Stimulated activated CD8-positive, alpha-beta memory T cell treated with anti-CD3 and anti-CD28 coated beads, Interleukin-4, amount 100 ng/mL, for 48 hours (primary cell): ENCODE results near the gene DDX54.

Experiments used
- DNase-seq: peaks from one replicate; pipeline ENCODE4 v3.0.0-alpha.2; 2020

DDX54 gene

DNA sequence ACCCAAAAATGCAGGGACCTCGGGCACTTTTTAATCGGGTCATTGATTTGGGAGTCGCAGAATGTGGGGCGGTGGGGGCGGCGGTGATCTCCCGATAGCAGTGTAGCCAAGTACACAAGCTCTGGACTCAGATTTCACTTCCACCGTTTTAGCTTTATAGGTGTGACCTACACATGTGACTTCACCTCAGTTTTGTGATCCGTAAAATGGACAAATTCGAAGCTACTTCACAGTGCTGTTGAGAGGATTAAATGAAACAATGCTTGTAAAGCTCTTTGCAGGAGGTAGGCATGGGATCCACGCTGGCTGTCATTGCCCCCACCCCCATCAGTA is 721 bp upstream of the DDX54 start:
- no peak for DNase-seq

DNA sequence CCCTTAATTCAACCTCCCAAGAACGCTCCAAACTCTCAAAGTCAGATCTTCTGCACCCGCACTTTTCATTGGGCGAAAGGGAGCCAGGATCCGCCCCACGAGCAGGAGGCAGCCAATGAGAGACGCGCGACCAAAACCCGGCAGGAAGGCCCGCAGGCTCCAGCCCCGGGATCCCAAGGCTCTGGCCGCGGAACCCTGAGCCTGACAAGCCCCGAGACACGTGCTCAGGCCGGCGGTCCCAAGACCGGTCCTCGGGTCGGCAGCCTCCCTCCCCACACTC is 438 bp downstream of the DDX54 start:
- peak; percentile 90 for DNase-seq

DNA sequence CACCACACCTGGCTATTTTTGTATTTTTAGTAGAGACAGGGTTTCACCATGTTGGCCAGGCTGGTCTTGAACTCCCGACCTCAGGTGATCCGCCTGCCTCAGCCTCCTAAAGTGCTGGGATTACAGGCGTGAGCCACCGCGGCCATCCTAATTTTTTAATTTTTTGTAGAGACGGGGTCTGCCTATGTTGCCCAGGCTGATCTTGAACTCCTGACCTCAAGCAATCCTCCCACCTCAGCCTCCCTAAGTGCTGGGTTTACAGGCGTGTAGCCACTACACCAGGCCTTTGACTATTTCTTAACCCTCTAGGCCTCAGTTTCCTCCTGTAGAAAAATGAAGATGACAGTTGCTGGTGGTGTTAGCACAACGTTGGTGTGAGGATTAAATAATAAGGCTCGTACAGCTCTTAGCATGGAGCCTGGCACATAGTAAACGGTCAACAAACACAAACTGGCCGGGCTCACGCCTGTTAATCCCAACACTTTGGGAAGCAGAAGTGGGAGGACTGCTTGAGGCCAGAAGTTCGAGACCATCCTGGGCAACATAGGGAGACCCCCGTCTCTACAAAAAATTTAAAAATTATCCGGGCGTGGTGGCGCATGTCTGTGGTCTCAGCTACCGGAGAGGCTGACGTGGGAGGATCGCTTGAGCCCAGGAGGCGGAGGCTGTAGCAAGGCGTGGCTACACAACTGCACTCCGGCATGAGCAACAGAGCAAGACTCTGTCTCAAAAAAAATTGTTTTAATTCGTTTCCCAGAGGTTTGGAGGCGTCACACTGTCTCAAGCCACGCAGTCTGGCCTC is 979 bp downstream of the DDX54 start:
- DNase-seq, result no peak

DNA sequence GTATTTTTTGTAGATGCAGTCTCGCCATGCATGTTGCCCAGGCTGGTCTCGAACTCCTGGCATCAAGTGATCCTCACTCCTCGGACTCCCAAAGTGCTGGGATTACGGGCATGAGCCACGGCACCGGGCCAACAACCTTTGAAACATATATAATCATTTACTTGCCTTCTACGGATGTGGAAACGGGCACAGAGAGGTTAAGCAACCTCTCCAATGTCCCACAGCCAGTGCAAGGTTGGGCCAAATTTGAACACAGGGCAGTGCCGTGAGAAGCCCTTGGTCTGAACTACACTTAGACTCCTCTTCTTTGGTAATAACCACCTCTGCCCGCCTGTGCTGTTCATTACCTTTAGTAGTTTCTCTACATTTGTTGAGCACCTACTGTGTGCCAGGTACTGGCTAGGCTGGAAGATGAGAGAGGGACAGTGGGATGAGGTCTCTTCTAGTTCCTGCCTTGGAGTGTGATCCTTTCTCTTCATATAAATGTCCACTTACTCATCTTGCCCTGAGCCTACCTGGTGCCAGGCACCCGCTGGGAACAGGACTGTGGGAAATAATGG is 2.2 kb downstream of the DDX54 start:
- DNase-seq, result no peak

DNA sequence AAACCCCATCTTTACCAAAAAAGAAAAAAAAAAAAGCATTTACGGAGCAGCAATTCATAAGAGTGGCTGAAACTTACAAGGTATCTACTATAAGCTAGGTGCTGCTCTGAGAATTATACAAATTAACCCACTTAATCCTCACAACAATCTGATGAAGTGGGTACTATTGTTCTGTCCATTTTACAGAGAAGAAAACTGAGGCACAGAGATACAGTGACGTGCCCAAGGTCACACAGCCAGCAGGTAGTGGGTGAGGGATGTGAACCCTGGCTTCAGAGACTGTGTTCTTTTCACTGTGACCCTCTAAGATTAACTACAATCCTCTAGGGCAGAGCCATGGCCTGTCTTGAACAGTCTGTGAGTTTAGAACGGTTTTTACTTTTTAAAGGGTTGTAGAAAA is 3.3 kb downstream of the DDX54 start:
- DNase-seq, result no peak

DNA sequence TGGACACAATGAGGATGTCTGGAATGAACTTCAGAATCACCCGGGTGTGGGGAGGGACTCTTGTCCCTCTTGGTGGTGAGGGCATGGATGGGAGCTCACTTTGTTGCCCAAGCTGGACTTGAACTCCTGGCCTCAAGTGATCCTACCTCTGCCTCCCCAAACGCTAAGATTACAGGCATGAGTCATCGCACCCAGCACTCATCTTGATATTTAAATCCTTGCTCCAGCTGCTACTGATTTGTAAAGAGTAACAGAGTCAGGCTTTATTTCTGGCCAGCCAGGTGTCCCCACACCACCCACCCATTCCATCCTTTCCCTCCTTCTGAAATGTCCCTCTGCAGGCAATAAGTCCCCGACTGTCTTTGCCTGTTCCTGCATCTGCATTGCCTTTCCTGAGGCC is 4.9 kb downstream of the DDX54 start:
- DNase-seq, result no peak

DNA sequence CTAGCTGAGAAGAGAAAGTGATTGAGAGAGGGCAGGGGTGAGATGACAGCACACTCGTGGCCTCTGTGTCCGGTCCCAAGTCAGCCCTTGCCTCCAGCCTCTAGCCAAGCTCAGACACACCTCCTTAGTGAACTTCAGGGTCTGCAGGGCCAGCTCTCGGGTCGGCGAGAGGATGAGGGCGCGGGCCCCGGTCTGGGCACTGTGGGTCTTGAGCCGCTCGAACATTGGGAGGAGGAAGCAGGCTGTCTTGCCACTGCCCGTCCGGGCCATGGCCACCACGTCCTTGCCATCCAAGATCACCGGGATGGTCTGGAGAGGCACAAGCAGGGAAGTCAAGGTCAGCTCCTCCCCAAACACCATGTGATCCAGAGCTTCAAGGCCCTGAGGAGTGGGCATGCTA is 6.3 kb downstream of the DDX54 start:
- DNase-seq, result no peak

DNA sequence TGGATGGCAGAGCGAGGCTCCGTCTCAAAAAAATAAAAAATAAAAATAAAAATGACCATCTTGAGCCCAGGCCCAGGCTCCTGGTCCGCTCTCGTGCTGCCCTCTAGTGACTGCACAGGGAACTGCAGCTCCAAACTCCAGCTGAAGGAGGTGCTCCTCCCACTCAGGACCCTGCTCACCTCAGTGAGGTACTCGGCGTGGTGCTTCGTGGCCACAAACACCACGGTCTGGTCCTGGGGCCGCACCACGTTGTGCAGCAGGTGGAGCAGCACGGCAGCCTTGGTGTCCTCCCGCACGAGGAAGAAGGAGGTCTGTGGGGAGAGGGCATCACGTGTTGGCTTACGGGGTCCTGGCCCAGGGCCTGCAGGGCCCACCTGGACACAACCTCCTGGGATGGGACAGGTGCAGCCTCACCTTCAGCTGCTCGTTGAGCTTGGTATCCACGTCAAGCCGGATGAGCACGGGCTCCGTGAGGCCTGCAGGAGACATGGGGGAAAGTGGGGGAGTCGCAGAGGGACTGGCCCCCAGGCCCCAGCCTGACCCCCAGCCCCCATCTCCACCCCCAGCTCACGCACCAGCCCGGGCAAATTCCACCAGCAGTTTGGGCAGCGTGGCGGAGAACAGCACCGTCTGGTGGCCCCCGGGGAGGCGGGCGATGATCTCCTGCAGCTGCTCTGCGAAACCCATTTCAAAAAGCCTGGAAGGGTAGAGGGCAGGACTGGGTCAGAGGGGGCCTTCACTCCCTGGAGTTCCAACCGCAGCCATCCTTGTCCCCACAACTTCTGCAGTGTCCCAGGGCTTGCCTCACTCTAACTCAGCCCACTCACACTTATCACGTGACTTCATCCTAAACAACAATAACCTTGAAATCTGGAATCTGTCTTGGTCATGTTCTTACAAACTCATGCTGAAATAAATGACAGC is 10.6 kb downstream of the DDX54 start:
- peak; percentile 93 for DNase-seq

DNA sequence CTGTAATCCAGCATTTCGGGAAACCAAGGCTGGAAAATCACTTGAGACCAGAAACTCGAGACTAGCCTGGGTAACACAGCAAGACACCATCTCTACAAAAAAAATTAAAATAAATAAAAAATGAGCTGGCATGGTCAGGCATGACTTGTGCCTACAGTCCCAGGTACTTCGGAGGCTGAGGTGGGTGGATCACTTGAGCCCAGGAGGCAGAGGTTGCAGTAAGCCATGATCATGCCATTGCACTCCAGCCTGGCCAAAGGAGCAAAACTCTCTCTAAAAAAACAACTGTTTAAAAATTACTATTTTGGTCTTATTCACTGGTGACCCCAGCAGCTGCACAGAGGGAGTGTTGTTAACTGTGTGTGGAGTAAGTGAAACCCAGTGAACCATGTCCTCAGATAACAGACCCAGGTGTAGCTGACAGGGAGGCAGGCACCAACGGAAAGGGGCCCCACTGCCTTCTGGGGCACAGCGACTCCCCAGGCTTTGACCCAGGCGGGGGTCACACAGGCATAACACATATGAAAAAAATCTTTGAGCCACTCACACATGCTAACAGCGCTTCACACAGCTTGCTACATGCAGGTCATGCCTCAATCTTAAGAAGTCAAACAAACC is 12.1 kb downstream of the DDX54 start:
- no peak for DNase-seq

DNA sequence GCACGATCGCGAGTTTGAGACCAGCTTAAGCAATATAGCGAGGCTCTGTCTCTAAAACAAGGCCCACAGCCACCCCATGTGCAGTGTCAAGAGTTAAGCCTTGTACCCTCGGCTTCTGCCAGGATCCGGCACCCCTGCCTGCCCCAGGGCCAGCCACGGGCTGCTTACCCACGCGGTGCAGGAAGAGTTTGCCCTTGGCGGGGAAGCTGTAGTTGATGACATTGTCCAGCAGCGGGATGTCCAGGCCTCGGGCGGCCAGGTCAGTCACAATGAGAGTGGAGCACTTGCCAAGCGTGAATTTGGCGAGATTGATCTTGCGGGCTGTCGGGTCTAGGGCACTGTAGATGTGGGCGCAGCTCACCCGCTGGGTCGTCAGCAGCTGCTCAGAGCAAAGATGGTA is 13.1 kb downstream of the DDX54 start:
- DNase-seq, result no peak

DNA sequence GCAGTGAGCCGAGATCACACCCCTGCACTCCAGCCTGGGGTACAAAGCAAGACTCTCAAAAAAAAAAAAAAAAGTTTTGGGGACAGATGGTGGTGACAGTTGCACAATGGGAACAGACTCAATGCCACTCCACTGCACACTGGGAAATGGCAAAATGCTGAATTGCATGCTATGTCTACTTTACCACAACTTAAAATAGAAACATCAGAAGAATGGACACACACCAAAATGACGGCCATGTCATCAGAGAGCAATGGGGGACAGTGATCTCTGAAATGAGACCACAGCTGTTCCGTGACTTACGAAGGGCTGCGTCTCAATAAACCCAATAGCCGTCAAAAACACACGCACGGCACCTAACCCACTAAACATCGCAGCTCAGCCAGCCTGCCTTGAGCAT is 13.7 kb downstream of the DDX54 start:
- DNase-seq, result no peak

DNA sequence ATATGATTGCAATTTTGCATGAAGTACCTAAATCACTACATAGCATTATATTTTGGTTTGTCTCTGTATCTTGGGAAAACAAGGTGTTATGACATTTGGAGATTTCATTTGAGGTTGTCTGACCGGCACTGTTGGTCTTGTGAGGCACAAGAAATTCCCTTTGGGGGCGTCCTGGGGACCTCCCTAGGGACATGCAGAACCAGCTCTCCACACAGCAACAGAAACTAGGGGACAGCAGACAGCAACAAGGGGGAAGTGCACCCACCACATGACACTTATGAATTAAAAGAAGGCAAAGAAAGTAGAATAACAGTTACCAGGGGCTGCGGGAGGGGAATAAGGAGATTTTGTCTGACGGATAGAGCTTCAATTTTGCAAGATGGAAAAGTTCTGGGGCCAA is 14.4 kb downstream of the DDX54 start:
- DNase-seq, result no peak

DNA sequence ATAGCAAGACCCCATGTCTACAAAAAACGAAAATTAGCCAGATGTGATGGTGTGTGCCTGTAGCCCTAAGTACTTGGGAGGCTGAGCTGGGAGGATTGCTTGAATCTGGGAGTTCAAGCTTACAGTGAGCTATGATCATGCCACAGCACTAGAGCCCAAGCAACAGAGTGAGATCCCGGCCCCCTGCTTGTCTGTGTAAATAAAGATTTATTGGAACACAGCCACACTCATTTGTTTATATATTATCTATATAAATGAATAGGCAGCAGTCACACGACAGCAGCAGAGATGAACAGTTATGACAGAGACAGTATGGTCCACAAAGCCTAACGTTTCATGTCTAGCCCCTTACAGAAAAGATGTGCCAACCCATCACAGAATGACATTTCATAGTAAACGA is 14.8 kb downstream of the DDX54 start:
- no peak for DNase-seq

DNA sequence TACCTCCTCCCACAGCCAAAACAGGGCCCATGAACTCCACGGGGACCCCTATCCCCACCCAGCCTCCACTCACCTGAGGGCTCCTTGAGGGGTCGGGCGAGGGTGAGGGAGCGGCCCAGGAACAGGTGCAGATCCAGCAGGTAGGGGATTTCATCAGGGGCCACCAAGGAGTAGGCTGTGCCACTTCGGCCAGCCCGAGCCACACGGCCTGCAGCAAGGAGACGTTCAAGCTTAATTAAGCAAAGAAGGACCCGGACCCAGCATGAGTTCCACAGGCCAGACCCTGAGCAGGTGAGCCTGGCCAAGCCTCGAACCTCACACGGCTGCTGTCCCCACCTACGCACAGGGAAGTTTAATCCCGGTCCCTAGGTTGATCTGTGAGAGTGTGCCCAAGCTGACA is 15.6 kb downstream of the DDX54 start:
- DNase-seq, result no peak

DNA sequence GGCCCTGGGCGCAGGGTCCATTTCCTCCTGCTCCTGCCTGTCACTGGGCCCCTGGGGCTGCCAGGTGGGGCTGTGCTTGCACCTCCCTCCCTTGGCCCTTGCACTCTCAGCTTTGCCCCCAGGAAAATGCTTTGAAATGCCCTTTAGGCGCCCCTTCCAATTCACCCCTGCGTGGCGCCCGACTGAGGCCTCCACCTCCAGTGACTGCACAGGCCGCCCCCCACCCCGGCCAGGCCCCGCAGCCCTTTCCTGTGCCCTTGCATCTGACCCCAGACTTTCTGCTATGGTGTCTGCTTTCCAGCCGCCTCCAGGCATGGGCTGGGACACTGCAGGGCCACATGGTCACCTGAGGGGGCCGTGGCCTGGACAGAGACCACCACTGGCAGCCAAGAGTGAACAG is 17.4 kb downstream of the DDX54 start:
- no peak for DNase-seq

DNA sequence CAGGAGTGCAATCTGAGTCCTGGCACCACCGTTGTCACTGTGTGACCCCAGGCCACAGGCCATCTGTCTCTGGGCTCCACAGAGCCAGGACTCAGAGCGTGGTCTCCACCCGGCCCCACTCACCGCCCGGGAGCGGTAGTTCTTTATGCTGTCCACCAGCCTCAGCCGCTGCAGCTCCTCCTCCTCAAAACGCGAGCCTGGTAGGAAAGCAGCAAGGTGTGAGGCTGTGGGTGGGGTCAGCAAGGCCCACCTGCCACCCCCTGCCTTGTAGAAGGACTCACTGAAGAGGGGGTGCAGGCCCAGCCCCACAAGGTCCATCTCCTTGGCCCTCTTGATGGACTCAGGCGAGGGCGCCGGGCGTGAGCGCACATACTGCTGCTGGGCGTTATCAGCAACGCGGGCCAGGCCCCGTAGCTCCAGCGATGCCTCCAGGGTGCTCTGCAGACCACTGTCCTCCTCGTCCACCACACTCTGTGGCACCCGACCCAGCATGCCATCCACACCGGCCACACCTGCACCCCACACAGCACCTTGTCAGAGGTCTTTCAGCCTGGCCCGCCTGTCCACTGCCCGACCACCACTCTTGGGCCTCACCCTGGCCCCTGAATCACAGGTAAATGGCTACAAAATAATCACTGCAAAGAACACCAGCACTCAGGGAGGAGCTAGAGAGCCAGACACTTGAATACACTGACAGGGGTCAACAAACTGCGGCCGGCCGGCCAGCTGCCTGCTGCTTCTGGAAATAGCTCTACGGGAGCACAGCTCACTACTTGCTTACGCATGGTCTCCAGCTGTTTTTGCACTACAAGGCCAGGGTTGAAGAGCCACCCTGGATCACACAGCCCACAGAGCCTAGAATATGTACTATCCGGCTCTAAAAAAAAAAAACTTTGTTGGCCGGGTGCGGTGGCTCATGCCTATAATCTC is 19.5 kb downstream of the DDX54 start:
- DNase-seq, result no peak

DNA sequence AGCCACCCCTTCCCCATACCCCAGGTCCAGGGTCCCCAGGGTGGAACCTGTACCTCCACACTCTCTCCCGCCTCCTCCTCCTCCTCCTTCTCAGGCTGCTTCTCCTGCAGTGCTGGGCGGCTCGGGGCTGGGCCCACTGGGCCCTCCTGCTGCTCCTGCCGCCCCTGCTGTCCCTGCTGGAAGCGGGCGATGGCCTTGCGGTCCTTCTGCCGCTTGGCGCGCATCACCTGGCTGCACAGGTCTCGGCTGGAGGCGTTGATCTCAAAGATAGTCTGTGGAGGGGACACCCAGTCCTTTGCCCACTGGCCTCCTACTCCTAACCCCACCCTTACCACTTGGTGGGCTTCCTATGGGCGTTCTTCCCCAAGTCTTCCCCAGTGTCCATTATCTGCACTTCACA is 21.3 kb downstream of the DDX54 start:
- DNase-seq, result no peak

DNA sequence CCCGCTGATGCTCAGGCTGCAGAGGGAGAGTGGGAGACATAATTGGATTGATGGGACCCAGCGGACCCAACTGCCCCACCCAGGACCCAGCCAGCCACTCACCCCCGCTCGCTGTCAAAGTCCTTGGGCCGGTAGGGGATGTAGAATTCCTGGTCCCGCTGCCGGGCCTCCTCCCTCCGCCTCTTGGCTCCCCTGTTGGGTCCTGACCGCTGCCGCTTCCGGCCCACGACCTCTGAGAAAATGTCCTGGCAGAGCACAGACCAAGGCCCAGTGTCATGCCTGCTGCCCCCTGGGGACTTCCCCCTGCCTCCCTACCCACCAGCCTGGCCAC is 22.3 kb downstream of the DDX54 start:
- no peak for DNase-seq

DNA sequence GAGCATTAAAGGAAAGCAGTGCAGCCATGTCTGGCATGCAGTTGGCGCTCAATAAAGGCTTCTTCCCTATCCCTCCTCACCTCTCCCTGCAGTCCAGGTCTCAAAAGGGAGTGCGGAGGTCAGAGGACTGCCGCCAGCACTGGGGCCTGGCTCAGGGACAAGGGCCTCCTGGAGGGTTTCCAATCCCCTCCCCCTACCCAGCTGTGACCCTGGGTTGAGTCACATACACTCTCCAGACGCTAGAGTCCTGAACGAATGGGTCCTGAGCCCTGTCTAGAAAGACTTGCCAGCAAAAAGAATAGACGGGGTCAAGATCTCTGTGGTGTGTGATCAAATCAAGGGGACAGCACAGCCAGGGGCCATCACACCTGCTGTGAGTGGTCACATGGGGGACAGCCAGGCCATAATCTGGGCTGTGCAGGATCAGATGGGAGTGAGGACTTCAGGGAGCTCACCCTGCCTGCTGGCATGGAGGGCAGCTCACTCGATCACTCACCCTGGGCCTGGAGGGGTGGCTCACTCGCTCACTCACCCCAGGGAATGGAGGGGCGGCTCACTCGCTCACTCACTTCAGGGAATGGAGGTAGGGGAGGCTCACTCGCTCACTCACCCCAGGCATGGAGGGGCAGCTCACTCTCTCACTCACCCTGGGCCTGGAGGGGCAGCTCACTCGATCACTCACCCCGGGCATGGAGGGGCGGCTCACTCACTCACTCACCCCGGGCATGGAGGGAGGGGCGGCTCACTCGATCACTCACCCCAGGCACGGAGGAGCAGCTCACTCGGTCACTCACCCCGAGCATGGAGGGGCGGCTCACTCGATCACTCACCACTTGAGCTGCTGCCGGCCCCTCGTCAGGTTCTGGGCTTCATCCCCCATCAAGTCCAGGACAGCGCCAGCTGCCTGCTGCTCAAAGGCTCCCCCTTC is 22.9 kb downstream of the DDX54 start:
- DNase-seq, result no peak

DNA sequence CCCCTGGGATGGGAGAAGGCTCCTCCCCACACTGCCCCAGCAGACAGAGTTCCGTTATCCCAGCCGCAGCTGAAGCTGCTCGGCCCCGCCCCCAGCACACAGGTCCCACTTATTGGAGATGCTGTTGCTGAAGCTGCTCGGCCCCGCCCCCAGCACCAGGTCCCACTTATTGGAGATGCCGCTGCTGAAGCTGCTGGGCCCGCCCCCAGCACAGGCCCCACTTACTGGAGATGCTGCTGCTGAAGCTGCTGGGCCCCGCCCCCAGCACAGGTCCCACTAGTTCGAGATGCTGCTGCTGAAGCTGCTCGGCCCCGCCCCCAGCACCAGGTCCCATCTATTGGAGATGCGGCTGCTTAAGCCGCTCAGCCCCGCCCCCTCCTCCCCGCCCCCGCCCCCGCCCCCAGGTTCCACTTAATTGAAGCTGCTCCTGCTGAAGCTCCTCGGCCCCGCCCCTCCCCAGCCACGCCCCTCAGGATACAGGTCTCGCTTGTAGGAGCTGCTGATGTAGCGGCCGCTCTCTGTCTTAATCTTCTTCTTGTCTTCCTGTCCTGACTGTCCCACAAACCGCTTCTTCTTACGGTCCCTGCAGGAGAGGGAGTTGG is 23.8 kb downstream of the DDX54 start:
- DNase-seq, result peak; percentile 50

DNA sequence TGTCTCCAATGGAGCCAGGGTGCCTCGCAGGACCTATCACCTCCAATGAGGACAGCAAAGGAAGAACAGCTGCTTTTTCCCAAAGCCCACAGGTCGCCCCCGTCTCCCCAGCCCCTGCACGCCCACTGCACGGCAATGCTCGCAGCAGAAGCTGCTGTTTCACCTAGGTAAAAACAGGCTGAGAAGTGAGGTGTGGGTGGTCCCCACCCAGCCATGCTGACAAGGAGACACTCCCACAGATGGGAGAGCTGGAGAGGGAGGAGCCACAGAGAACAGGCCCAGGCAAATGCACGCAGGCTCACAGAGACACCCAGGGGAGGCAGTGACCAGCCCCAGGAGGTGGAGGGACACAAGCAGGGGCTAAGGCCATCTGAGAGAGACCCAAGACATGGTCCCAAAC is 25.3 kb downstream of the DDX54 start:
- DNase-seq, result no peak
